Mammary epithelial cell (primary cell): Measurements from ENCODE around the gene USP37.

Experiments used
- EZH2 ChIP-seq: IDR thresholded peaks from 2 replicates; pipeline ENCODE4 v1.6.1; 2012; ENCODE audit warnings: low read length, inconsistent platforms, borderline replicate concordance
- TF ChIP-seq, protein P1 (sequence below), 2 donors: IDR thresholded peaks in 1 of 2; conservative IDR thresholded peaks in 1 of 2; 2 replicates each; pipeline ENCODE4 v1.5.1; 2011 to 2012; ENCODE audit warnings: inconsistent platforms in 2 of 2, low read length in 2 of 2, mild to moderate bottlenecking in 2 of 2, control low read depth in 1 of 2, low read depth in 1 of 2; ENCODE audit not compliant: insufficient read depth in 1 of 2; ENCODE audit errors: extremely low read depth in 1 of 2

GRCh38 chr2:218518876-218519275, 49.3 kb downstream of the USP37 start:
- TF ChIP-seq, protein P1, sequence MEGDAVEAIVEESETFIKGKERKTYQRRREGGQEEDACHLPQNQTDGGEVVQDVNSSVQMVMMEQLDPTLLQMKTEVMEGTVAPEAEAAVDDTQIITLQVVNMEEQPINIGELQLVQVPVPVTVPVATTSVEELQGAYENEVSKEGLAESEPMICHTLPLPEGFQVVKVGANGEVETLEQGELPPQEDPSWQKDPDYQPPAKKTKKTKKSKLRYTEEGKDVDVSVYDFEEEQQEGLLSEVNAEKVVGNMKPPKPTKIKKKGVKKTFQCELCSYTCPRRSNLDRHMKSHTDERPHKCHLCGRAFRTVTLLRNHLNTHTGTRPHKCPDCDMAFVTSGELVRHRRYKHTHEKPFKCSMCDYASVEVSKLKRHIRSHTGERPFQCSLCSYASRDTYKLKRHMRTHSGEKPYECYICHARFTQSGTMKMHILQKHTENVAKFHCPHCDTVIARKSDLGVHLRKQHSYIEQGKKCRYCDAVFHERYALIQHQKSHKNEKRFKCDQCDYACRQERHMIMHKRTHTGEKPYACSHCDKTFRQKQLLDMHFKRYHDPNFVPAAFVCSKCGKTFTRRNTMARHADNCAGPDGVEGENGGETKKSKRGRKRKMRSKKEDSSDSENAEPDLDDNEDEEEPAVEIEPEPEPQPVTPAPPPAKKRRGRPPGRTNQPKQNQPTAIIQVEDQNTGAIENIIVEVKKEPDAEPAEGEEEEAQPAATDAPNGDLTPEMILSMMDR (conservative IDR thresholded peaks at IDR 0.05 in 1 of 2, IDR thresholded peaks at IDR 0.05 in 1 of 2; ENCODE audit: extremely low read depth in 1 of 2, insufficient read depth in 1 of 2, low read depth in 1 of 2, low read length in 2 of 2) = no peak
- TF ChIP-seq EZH2 = no peak
